Peyer's patch (tissue), 4 donors: ENCODE measurements around the gene ADAMTS2. TPM values are rescaled to one million over a fixed set of nuclear protein-coding genes. Genes with fewer than 3 reads are reported as not detected.
A peak's percentile ranks its signal among the peaks of the same experiment; 100 is the strongest.

Experiments
- DNase-seq, 3 donors: peaks; one replicate each; pipeline ENCODE4 v3.0.0-alpha.2; 2017 to 2019
- H3K27ac ChIP-seq, 4 donors: fragments of 200-600 bp; sonication (generic); one replicate each; pipeline ENCODE4 v1.5.1; 2016 to 2019
- H3K27me3 ChIP-seq, 2 donors: fragments of 200-600 bp; sonication (generic); one replicate each; pipeline ENCODE4 v1.5.1; 2019
- H3K36me3 ChIP-seq, 3 donors: fragments of 200-600 bp; sonication (generic); one replicate each; pipeline ENCODE4 v1.5.1; 2016 to 2019
- H3K4me1 ChIP-seq, 4 donors: fragments of 200-600 bp; sonication (generic); one replicate each; pipeline ENCODE4 v1.5.1; 2016 to 2019
- H3K4me3 ChIP-seq, 4 donors: fragments of 200-600 bp; sonication (generic); 1 replicate in 3 of 4; 2 replicates in 1 of 4; pipeline ENCODE4 v1.5.1; 2016 to 2019; ENCODE audit warnings: mild to moderate bottlenecking in 1 of 4
- H3K9me3 ChIP-seq, 4 donors: fragments of 200-600 bp; sonication (generic); one replicate each; pipeline ENCODE4 v1.5.1; 2016 to 2019; ENCODE audit warnings: mild to moderate bottlenecking in 1 of 4
- POLR2A ChIP-seq, 2 donors: fragments of 450-650 bp; IDR thresholded peaks; one replicate each; pipeline ENCODE4 v1.5.1; 2017; ENCODE audit warnings: antibody characterized with exemption in 2 of 2, mild to moderate bottlenecking in 2 of 2, moderate library complexity in 2 of 2
- total RNA-seq, 4 donors: library from RNA; depleted of rRNA; stranded (reverse); fragments of >200 nt; gene quantifications; one replicate each; pipeline ENCODE4 v1.1.0, GENCODE V29; 2016
- TF ChIP-seq, protein P1 (sequence below), 6 experiments: fragments of 450-650 bp in 4 of 6; fragments of 200-600 bp in 2 of 6; sonication (generic) in 1 of 6; IDR thresholded peaks; one replicate each; pipeline ENCODE4 v1.5.1; 2017 to 2019; ENCODE audit warnings: antibody characterized with exemption in 6 of 6, mild to moderate bottlenecking in 3 of 6, moderate library complexity in 1 of 6

ADAMTS2 gene
- total RNA-seq, 4 donors from 2014 or later: 5.3 to 90.0 (median 9.5) TPM

- H3K27me3 ChIP-seq: no peaks in the 10 kb centered on the region
- H3K36me3 ChIP-seq: no peaks in the 10 kb centered on the region
- no peaks in the 10 kb centered on the region for H3K4me1 ChIP-seq
- TF ChIP-seq, protein P1, sequence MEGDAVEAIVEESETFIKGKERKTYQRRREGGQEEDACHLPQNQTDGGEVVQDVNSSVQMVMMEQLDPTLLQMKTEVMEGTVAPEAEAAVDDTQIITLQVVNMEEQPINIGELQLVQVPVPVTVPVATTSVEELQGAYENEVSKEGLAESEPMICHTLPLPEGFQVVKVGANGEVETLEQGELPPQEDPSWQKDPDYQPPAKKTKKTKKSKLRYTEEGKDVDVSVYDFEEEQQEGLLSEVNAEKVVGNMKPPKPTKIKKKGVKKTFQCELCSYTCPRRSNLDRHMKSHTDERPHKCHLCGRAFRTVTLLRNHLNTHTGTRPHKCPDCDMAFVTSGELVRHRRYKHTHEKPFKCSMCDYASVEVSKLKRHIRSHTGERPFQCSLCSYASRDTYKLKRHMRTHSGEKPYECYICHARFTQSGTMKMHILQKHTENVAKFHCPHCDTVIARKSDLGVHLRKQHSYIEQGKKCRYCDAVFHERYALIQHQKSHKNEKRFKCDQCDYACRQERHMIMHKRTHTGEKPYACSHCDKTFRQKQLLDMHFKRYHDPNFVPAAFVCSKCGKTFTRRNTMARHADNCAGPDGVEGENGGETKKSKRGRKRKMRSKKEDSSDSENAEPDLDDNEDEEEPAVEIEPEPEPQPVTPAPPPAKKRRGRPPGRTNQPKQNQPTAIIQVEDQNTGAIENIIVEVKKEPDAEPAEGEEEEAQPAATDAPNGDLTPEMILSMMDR (IDR thresholded peaks at IDR 0.05): no peak
- TF ChIP-seq POLR2A (IDR thresholded peaks at IDR 0.05): no peak
- no peak overlapping the region for H3K4me3 ChIP-seq
- H3K27ac ChIP-seq: no peak overlapping the region
- DNase-seq: no peak
- peaks cover 0 to 8% (median 2%) of the 10 kb centered on the region in 4 donors for H3K9me3 ChIP-seq
These were observed 186.7 kb downstream of the ADAMTS2 start for GRCh38 chr5:179158556-179158955.

GRCh38 chr5:179154991-179155955, 190.0 kb downstream of the ADAMTS2 start:
- Histone ChIP-seq H3K4me3 (no peak overlapping the region), H3K9me3 (no peaks in the 10 kb centered on the region), H3K36me3 (no peaks in the 10 kb centered on the region), H3K27me3 (no peaks in the 10 kb centered on the region), H3K27ac (no peak overlapping the region), H3K4me1 (no peaks in the 10 kb centered on the region)
- TF ChIP-seq, protein P1 (IDR thresholded peaks at IDR 0.05): no peak
- TF ChIP-seq POLR2A (IDR thresholded peaks at IDR 0.05): no peak
- peak in 1 of 3 donors; percentile 41 for DNase-seq

DNA sequence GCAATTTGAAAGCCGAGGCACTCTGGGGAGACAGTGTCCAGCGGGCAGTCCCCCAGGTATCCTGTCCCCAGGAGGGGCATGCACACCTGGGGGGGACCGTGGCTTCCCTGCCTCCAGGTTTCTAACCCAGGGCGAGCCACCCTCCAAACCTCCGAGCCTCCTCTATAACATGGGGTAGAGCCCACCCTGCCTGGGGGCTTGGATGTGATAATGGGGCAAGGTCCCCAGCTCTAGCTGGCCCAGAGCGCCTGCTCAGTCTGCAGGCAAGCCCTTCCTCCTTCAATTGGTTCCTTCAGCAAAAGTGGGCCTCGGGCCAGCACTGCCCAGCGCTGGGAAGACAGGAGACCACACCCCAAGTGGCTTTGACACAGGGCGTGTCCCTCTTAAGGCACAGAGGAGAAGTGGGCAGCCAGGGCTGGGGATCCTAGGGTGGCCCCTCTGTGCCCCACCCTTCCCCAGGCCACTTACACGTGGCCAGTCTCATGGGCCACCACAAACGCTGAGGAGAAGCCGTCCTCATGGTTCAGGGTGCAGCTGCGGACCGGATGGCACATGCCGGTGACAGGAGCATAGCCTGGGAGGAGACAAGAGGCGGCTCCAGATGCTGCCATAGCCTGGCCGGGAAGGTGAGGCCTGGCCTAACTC, 190.8 kb downstream of the ADAMTS2 start:
- H3K4me1 ChIP-seq: no peaks in the 10 kb centered on the region
- TF ChIP-seq, protein P1 (IDR thresholded peaks at IDR 0.05): no peak
- TF ChIP-seq POLR2A (IDR thresholded peaks at IDR 0.05): no peak
- H3K27me3 ChIP-seq: no peaks in the 10 kb centered on the region
- no peaks in the 10 kb centered on the region for H3K9me3 ChIP-seq
- no peaks in the 10 kb centered on the region for H3K36me3 ChIP-seq
- DNase-seq: no peak
- H3K4me3 ChIP-seq: no peak overlapping the region
- H3K27ac ChIP-seq: no peak overlapping the region

DNA sequence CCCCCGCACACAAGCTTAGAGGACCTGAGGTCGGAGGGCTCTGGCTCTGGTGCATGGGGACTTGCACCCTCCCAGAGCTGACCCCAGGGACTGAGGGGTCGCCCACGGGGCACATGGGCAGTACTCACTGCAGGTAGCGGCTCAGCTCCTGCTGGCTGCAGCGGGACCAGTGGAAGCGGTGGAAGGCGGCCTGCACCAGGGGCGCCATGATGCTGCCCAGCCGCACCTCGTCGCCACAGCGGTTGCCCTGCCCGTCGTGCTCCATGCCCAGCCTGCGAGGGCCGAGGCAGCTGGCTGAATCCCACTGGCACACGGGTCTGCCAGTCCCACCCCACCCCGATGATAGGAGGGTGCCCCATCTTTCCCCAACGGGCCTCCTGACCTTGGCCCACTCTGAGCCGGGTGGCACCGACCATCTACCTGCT, 191.3 kb downstream of the ADAMTS2 start:
- Histone ChIP-seq H3K4me3 (no peak overlapping the region), H3K4me1 (no peaks in the 10 kb centered on the region), H3K9me3 (no peaks in the 10 kb centered on the region), H3K27me3 (no peaks in the 10 kb centered on the region), H3K36me3 (no peaks in the 10 kb centered on the region), H3K27ac (no peak overlapping the region)
- TF ChIP-seq POLR2A (IDR thresholded peaks at IDR 0.05): no peak
- TF ChIP-seq, protein P1 (IDR thresholded peaks at IDR 0.05): no peak
- DNase-seq: no peak

- Histone ChIP-seq H3K36me3 (no peaks in the 10 kb centered on the region), H3K27me3 (no peaks in the 10 kb centered on the region), H3K4me3 (no peak overlapping the region), H3K27ac (no peak overlapping the region), H3K9me3 (no peaks in the 10 kb centered on the region), H3K4me1 (no peaks in the 10 kb centered on the region)
- DNase-seq: peak in 1 of 3 donors; percentile 39
- no peak for TF ChIP-seq POLR2A (IDR thresholded peaks at IDR 0.05)
- TF ChIP-seq, protein P1 (IDR thresholded peaks at IDR 0.05): no peak
These were observed 191.8 kb downstream of the ADAMTS2 start for GRCh38 chr5:179153341-179153901.
